ENCODE data around the gene PCSK2.

Gene PCSK2

DNA sequence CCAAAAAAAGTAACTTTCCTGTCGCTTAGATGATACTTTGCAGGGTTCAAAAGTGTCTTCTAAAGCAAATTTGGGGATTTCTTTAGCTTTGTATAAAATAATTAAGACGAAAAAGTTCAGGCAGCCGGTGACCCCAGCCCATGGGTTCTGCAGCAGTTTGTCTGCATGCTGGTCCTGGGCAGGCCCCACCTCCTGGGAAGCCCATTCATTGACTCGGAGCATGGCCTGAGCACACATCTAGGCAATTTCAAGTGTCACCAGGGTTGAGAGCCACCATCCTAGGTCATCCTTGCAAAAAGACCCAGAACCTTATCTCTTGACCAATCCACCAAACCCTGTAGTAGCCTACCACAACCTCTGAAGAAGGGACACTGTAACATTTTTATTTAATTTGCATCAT lies 283.7 kb downstream of the PCSK2 start:
- DNase-seq, result no peak

GRCh38 chr20:17511401-17511800 lies 284.6 kb downstream of the PCSK2 start:
- no peak for DNase-seq

GRCh38 chr20:17513939-17514338 lies 287.1 kb downstream of the PCSK2 start:
- DNase-seq, result no peak

DNA sequence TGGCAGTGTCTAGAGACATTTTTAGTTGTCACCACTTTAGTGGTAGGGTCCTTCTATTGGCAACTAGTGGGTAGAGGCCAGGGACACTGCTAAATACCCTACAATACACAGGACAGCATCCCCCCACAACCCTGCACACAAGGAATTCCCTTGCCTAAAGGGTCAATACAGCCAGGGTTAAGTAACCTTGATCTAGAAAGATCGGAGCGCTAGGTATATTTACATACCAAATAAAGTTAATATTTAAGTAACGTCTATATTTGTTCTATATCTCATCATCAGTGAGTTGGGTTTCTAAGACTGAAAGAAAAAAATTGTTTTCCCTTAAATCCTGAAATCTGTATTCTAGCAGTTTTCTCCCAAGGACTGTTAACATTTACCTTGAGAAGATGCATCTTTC lies 288.2 kb downstream of the PCSK2 start:
- DNase-seq, result no peak

- peak; percentile 20 for DNase-seq
These were observed 291.7 kb downstream of the PCSK2 start for GRCh38 chr20:17518339-17519052.

GRCh38 chr20:17519606-17520285 lies 292.9 kb downstream of the PCSK2 start:
- DNase-seq, result no peak

DNA sequence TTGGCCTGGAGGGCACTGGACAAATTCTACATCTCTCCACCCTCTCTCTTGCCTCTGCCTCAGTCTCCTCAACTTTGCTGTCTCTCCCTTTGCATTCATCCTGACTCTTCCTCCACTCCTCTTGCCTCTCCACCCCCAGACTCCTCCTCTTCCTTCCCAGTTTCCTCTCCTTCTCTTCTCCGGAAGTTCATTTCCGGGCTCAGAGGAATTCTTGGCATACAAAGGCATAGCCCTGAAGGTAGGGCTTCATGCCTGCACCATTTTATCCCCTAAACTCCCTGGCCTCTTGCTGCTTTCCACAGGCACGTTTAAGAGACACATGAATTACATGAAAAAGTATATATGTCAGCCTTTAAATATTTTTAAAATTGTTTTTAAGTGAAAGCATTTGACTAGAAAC lies 293.7 kb downstream of the PCSK2 start:
- no peak for DNase-seq

GRCh38 chr20:17522528-17522927 lies 295.7 kb downstream of the PCSK2 start:
- DNase-seq, result no peak

GRCh38 chr20:17523326-17523725 lies 296.5 kb downstream of the PCSK2 start:
- no peak for DNase-seq

GRCh38 chr20:17524560-17524959 lies 297.7 kb downstream of the PCSK2 start:
- DNase-seq, result no peak

DNA sequence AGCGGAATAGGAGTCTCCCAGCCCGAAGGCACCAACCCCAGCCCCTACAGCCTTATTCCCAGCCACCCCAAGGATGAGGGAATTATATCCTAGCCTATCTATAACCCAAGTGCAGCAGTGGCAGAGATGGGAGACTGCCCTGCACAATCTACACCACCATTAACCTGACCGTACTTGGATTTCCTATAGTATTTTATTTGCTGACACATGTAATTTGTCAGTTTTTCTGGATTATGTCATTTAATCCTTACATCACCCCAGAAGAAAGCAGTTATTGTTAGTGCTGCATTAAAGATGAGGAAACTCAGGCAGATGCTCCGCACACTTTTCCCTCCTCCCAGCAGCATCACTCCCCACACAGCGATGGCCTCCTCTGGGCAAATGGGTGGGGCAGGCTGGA lies 298.3 kb downstream of the PCSK2 start:
- DNase-seq, result no peak

GRCh38 chr20:17525650-17526049 lies 298.8 kb downstream of the PCSK2 start:
- peak; percentile 69 for DNase-seq

GRCh38 chr20:17529586-17529985 lies 302.7 kb downstream of the PCSK2 start:
- no peak for DNase-seq

- no peak for DNase-seq
These were observed 303.3 kb downstream of the PCSK2 start for GRCh38 chr20:17530153-17530552.

- DNase-seq, result peak; percentile 73
These were observed 304.1 kb downstream of the PCSK2 start, which contains the start of gene BFSP1 for GRCh38 chr20:17530716-17531664. Gene BFSP1 (minus strand): TSS chr20:17531379. CDS start chr20:17531329, 50 bp downstream.

- no peak for DNase-seq
These were observed 304.8 kb downstream of the PCSK2 start for GRCh38 chr20:17531665-17532025.

GRCh38 chr20:17533396-17533795 lies 306.6 kb downstream of the PCSK2 start:
- DNase-seq, result peak; percentile 85

DNA sequence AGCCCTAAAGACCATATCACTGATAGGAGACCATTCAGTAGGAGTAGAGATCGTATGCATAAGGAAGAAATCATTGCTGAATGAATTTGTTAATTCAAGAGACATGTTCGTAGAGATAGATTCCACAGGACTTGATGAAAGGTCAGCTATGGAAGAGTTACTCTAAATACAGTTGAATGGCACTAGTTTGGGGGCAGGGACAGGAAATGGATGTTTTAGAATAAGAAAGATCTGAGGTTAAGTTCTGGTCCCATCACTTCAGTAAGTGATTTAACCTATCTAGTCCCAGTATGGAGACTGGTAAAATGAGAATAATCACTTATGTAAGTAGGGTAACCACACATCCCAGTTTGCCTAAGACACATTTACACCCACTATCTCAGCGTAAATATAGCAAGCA lies 307.2 kb downstream of the PCSK2 start:
- no peak for DNase-seq

Data from NCI-H82 (cell line).